ENCODE measurements around the gene MSLN. TPM values are rescaled to one million over a fixed set of nuclear protein-coding genes. Genes with fewer than 3 reads are reported as not detected.

MSLN gene
- total RNA-seq, 1 donor from 2014 or later: 4.5 TPM

GRCh38 chr16:782766-783403 is 22.4 kb downstream of the MSLN start:
- peaks cover 7% of the 10 kb centered on the region for H3K36me3 ChIP-seq (ENCODE audit: control insufficient read depth, insufficient read depth, low read length)
- H3K4me3 ChIP-seq (ENCODE audit: low read depth, low read length): no peak overlapping the region
- DNase-seq (ENCODE audit: low read depth) (peak; percentile 20), FAIRE-seq (no peak)
- H3K27me3 ChIP-seq (ENCODE audit: control insufficient read depth, insufficient read depth, low read length): peaks cover 4% of the 10 kb centered on the region
- TF ChIP-seq CTCF (IDR thresholded peaks at IDR 0.05; ENCODE audit: insufficient read depth, low read length, severe bottlenecking): no peak

- DNase-seq (ENCODE audit: low read depth): peak; percentile 12
- H3K4me3 ChIP-seq (ENCODE audit: low read depth, low read length): no peak overlapping the region
- peaks cover 7% of the 10 kb centered on the region for H3K36me3 ChIP-seq (ENCODE audit: control insufficient read depth, insufficient read depth, low read length)
- H3K27me3 ChIP-seq (ENCODE audit: control insufficient read depth, insufficient read depth, low read length): peaks cover 4% of the 10 kb centered on the region
- TF ChIP-seq CTCF (IDR thresholded peaks at IDR 0.05; ENCODE audit: insufficient read depth, low read length, severe bottlenecking): no peak
- FAIRE-seq: no peak
These were observed 23.0 kb downstream of the MSLN start for GRCh38 chr16:783404-784161.

- H3K36me3 ChIP-seq (ENCODE audit: control insufficient read depth, insufficient read depth, low read length): peaks cover 7% of the 10 kb centered on the region
- no peak overlapping the region for H3K4me3 ChIP-seq (ENCODE audit: low read depth, low read length)
- FAIRE-seq (no peak), DNase-seq (ENCODE audit: low read depth) (no peak)
- TF ChIP-seq CTCF (IDR thresholded peaks at IDR 0.05; ENCODE audit: insufficient read depth, low read length, severe bottlenecking): no peak
- H3K27me3 ChIP-seq (ENCODE audit: control insufficient read depth, insufficient read depth, low read length): peaks cover 4% of the 10 kb centered on the region
These were observed 23.9 kb downstream of the MSLN start for GRCh38 chr16:784431-784830.

GRCh38 chr16:785563-786535 is 25.3 kb downstream of the MSLN start:
- Histone ChIP-seq H3K36me3 (ENCODE audit: control insufficient read depth, insufficient read depth, low read length) (peaks cover 7% of the 10 kb centered on the region), H3K4me3 (ENCODE audit: low read depth, low read length) (no peak overlapping the region), H3K27me3 (ENCODE audit: control insufficient read depth, insufficient read depth, low read length) (peaks cover 2% of the 10 kb centered on the region)
- peak; percentile 91 for TF ChIP-seq CTCF (IDR thresholded peaks at IDR 0.05; ENCODE audit: insufficient read depth, low read length, severe bottlenecking)
- peak; percentile 18 for DNase-seq (ENCODE audit: low read depth)
- no peak for FAIRE-seq

- H3K36me3 ChIP-seq (ENCODE audit: control insufficient read depth, insufficient read depth, low read length): peaks cover 7% of the 10 kb centered on the region
- no peak for FAIRE-seq
- TF ChIP-seq CTCF (IDR thresholded peaks at IDR 0.05; ENCODE audit: insufficient read depth, low read length, severe bottlenecking): no peak
These were observed 26.9 kb downstream of the MSLN start for GRCh38 chr16:787321-787966.

More at GRCh38 chr16:787321-787966, 26.9 kb downstream of the MSLN start:
- peaks cover 2% of the 10 kb centered on the region for H3K27me3 ChIP-seq (ENCODE audit: control insufficient read depth, insufficient read depth, low read length)
- H3K4me3 ChIP-seq (ENCODE audit: low read depth, low read length): peak overlapping the region; percentile 93
- DNase-seq (ENCODE audit: low read depth): no peak
